GM23248 (cell line): ENCODE results near the gene PEPD.

Experiments
- EZH2 ChIP-seq: fragments of 200-600 bp; sonication (generic); IDR thresholded peaks from 2 replicates; pipeline ENCODE4 v1.6.1; 2018; ENCODE audit warnings: antibody characterized with exemption, mild to moderate bottlenecking; ENCODE audit not compliant: insufficient read depth, poor library complexity, severe bottlenecking
- EZH2phosphoT487 ChIP-seq: fragments of 200-600 bp; sonication (generic); IDR thresholded peaks from 2 replicates; pipeline ENCODE4 v1.6.1; 2018; ENCODE audit warnings: antibody characterized with exemption, moderate library complexity, mild to moderate bottlenecking, low read depth; ENCODE audit not compliant: insufficient read depth

DNA sequence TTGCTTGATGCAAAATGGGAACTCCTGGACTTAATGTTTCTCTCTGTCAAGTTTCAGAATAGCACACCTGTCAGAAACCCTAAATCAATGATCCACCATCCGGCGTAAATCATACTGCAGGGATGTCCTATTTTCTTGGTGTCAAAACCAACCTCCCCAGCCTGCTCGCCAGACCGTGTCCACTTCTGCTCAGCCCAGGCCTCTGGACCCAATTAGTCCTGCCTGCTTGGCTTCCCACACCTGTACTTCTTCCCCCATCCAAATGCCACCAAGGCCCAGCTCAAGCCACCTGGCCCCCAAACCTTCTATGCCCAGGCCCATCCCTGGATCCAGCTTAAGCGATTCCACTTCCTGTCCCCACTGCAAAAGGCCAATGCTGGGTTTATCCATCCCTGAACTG lies 25.1 kb upstream of the PEPD start:
- TF ChIP-seq EZH2 (no peak), EZH2phosphoT487 (no peak)
